B cell (primary cell): ENCODE data around the gene PLA2R1. TPM values are rescaled to one million over a fixed set of nuclear protein-coding genes. Genes with fewer than 3 reads are reported as not detected.

ENCODE experiments used
- ATAC-seq: fragments of 200-7000 bp; cut with Tn5 transposase; one replicate; pipeline ENCODE4 v1.10.0; 2021; ENCODE audit warnings: low read depth, mild to moderate bottlenecking, moderate number of reproducible peaks, moderate library complexity
- CTCF ChIA-PET: fragments of 350-600 bp; sonication (Branson Sonifier 250); formaldehyde crosslinking; loops from one replicate; lab custom pipeline; 2021; ENCODE audit warnings: antibody characterized with exemption, inconsistent platforms; lab: Charles Lee
- POLR2A ChIA-PET: fragments of 350-600 bp; sonication (Branson Sonifier 250); formaldehyde crosslinking; loops from one replicate; lab custom pipeline; 2021; ENCODE audit warnings: antibody characterized with exemption; lab: Charles Lee
- DNase-seq: peaks from one replicate; pipeline ENCODE4 v3.0.0; 2013
- H2AFZ ChIP-seq: 2 replicates; pipeline ENCODE4 v1.6.1; 2012; ENCODE audit warnings: mild to moderate bottlenecking, low read depth, low read length; ENCODE audit not compliant: insufficient read depth, poor library complexity, severe bottlenecking
- H3K27ac ChIP-seq, 2 donors: 1 replicate in 1 of 2; 2 replicates in 1 of 2; pipeline ENCODE4 v1.5.1; 2012 to 2013; ENCODE audit warnings: low read length in 2 of 2, mild to moderate bottlenecking in 2 of 2, moderate library complexity in 1 of 2
- H3K27me3 ChIP-seq, 4 experiments: fragments of 200-600 bp in 1 of 4; sonication (generic) in 1 of 4; replicated peaks in 1 of 4; 1 replicate in 2 of 4; 2 replicates in 2 of 4; pipeline versions ENCODE4 v1.6.1 to v1.7.0; 2013 to 2016; ENCODE audit warnings: low read length in 3 of 4, mild to moderate bottlenecking in 2 of 4, mixed read lengths in 1 of 4, moderate library complexity in 1 of 4; ENCODE audit not compliant: insufficient read depth in 4 of 4, control insufficient read depth in 3 of 4; ENCODE audit errors: control extremely low read depth in 1 of 4
- H3K36me3 ChIP-seq, 2 experiments: replicated peaks in 1 of 2; 1 replicate in 1 of 2; 2 replicates in 1 of 2; pipeline versions ENCODE4 v1.6.1 to v1.7.1; 2013; ENCODE audit warnings: low read length in 1 of 2; ENCODE audit not compliant: insufficient read depth in 2 of 2, control insufficient read depth in 1 of 2; ENCODE audit errors: control extremely low read depth in 1 of 2, extremely low read depth in 1 of 2
- H3K4me1 ChIP-seq, 2 donors: fragments of 200-600 bp in 1 of 2; sonication (generic) in 1 of 2; 1 replicate in 1 of 2; 2 replicates in 1 of 2; pipeline versions ENCODE4 v1.5.1 to v1.6.1; 2013 to 2017; ENCODE audit warnings: low read length in 2 of 2; ENCODE audit not compliant: control insufficient read depth in 2 of 2, insufficient read depth in 2 of 2
- H3K4me2 ChIP-seq: replicated peaks from 2 replicates; pipeline ENCODE3; 2012; ENCODE audit warnings: mild to moderate bottlenecking, low read depth, low read length; ENCODE audit not compliant: poor library complexity, severe bottlenecking
- H3K4me3 ChIP-seq, 5 experiments: fragments of 200-600 bp in 1 of 5; sonication (generic) in 1 of 5; 1 replicate in 3 of 5; 2 replicates in 2 of 5; pipeline versions ENCODE4 v1.5.1 to v1.7.0; 2011 to 2016; ENCODE audit warnings: low read length in 4 of 5, mild to moderate bottlenecking in 4 of 5, low read depth in 2 of 5, control low read depth in 1 of 5, moderate library complexity in 1 of 5; ENCODE audit not compliant: insufficient read depth in 1 of 5; ENCODE audit errors: control extremely low read depth in 1 of 5, extremely low read depth in 1 of 5
- H3K79me2 ChIP-seq: fragments of 200-600 bp; sonication (generic); one replicate; pipeline ENCODE4 v1.6.0; 2016; ENCODE audit warnings: low read length; ENCODE audit not compliant: control insufficient read depth, insufficient read depth
- H3K9ac ChIP-seq: fragments of 200-600 bp; sonication (generic); 2 replicates; pipeline ENCODE4 v1.6.1; 2017; ENCODE audit warnings: mild to moderate bottlenecking, low read length, moderate library complexity
- H3K9me3 ChIP-seq, 3 donors: one replicate each; pipeline versions ENCODE4 v1.6.1 to v1.7.1; 2013; ENCODE audit warnings: low read length in 2 of 3; ENCODE audit not compliant: control insufficient read depth in 2 of 3, insufficient read depth in 1 of 3; ENCODE audit errors: control extremely low read depth in 1 of 3
- H4K20me1 ChIP-seq: 2 replicates; pipeline ENCODE4 v1.6.0; 2012; ENCODE audit warnings: mild to moderate bottlenecking, low read length; ENCODE audit not compliant: insufficient read depth, control insufficient read depth, poor library complexity, severe bottlenecking
- H3K27ac Mint-ChIP-seq: one replicate; pipeline ENCODE4 v1.8.0; 2021; ENCODE audit warnings: mixed read lengths
- H3K27me3 Mint-ChIP-seq: one replicate; pipeline ENCODE4 v1.8.0; 2021; ENCODE audit warnings: mixed read lengths
- H3K4me1 Mint-ChIP-seq: one replicate; pipeline ENCODE4 v1.8.0; 2021; ENCODE audit warnings: mixed read lengths
- H3K4me3 Mint-ChIP-seq: one replicate; pipeline ENCODE4 v1.8.0; 2021; ENCODE audit warnings: mixed read lengths
- H3K9me3 Mint-ChIP-seq: one replicate; pipeline ENCODE4 v1.8.0; 2022; ENCODE audit warnings: mixed read lengths; ENCODE audit not compliant: insufficient read depth
- CTCF ChIP-seq: fragments of 200-600 bp; IDR thresholded peaks from one replicate; pipeline ENCODE4 v1.8.0; 2022; ENCODE audit warnings: antibody characterized with exemption, mild to moderate bottlenecking
- EZH2 ChIP-seq: IDR thresholded peaks from 2 replicates; pipeline ENCODE4 v1.6.1; 2012; ENCODE audit warnings: borderline replicate concordance, low read depth, mild to moderate bottlenecking, moderate library complexity, low read length; ENCODE audit not compliant: insufficient read depth, poor library complexity, severe bottlenecking
- WGBS: methylation state at CpG from one replicate; pipeline ENCODE4 v1.1.5; 2013; ENCODE audit warnings: missing lambda C conversion rate; ENCODE audit not compliant: insufficient coverage; 5-methylcytosine and 5-hydroxymethylcytosine counted together
- intact Hi-C: fragments of 100-400 bp; cut with micrococcal nuclease; formaldehyde crosslinking; loops from one replicate; pipeline ENCODE4 v1.10.0; 2022
- polyA plus RNA-seq: library from polyadenylated mRNA; depleted of rRNA; stranded (reverse); fragments of >200 nt; gene quantifications from 2 replicates; pipeline ENCODE4 v1.2.3, GENCODE V29; 2012
- total RNA-seq, 2 donors: library from RNA; stranded (reverse); fragments of 120-200 nt in 1 of 2; gene quantifications; 1 replicate in 1 of 2; 2 replicates in 1 of 2; pipeline versions ENCODE4 v1.2.3 to v1.2.4, GENCODE V29; 2013 to 2022

PLA2R1 gene
- total and polyA plus RNA-seq, 2 donors (not counting 1 experiment from before 2014, with no cell fraction given), result not detected

DNA sequence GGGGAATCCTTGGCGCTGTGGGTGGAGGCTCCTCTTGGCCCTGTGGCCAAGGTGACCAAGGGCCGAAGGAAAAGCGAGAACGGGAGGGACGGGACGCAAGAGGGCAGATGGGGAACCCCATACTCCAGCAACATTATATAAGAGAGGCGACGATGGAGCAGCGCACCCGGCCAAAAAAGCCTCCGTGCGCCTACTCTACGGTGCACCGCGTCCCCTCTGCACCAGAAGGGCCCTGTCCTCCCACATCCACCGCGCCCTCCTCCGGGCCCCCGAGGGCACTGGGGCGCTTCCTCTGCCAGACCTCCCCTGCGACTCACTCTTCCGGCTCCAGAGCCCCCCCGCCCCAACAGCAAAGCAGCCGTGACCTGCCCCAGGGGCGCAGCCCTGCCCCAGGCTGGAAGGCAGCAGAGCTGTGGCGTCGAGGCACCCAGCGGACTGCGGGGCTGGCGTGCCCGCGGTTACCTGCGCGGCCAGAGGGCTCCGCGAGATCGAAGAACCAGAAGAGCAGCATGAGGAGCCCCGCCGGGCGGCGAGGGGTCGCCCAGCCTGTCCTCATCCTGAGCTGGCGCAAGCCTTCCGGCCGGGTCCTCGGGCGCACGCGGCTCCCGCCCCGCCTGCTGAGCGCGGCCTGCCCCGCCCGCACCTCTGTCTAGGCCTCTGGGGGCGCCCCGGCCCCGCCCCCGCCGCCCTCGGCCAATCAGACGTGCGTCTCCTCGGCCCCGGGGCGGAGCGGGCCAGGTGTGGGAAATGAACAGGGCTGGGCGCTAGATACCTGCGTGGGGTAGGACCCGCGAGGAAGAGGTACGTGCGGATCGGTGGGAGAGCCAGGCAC is 158.1 kb downstream of the PLA2R1 start, which contains the start of gene LY75:
TSS of gene LY75 (minus strand) at position 630 of the 832 bp plus-strand sequence.
- H3K27ac ChIP-seq, result peak within 1 kb of the TSS; percentile 85 to 87
- no peaks in the 10 kb centered on the region for H4K20me1 ChIP-seq
- peak within 1 kb of the TSS; percentile 97 for H3K4me2 ChIP-seq
- peak within 1 kb of the TSS; percentile 99 for H3K27ac Mint-ChIP-seq
- H3K9me3 ChIP-seq, result no peaks in the 10 kb centered on the region
- H3K9me3 Mint-ChIP-seq, result no peaks in the 10 kb centered on the region
- ChIA-PET CTCF (interaction anchor here (1.1 to 1.7 kb wide), 3 partner anchors 9 to 18 kb away, joined by 3 to 6 read pairs (median 3); no protein-coding TSS in a partner anchor), POLR2A (interaction anchor here (0.8 to 1.2 kb wide), 3 partner anchors 9 to 192 kb away, joined by 3 to 5 read pairs (median 4); partner anchors contain the start of gene MARCHF7)
- TF ChIP-seq CTCF, result no peak
- no peak for TF ChIP-seq EZH2
- H3K4me1 Mint-ChIP-seq, result peaks cover 41% of the 10 kb centered on the region
- intact Hi-C loops, result loop anchor here (1.0 to 10.0 kb wide), 5 partner anchors 14 to 1447 kb away; partner anchors contain the start of genes CCDC148, MARCHF7, PKP4 and WDSUB1
- H3K79me2 ChIP-seq, result peaks cover 48% of the 10 kb centered on the region
- no peaks in the 10 kb centered on the region for H3K27me3 ChIP-seq
- H3K4me1 ChIP-seq, result peaks cover 7 to 26% of the 10 kb centered on the region in 2 donors
- H3K4me3 ChIP-seq, result peak within 1 kb of the TSS; percentile 69 to 96 (median 79)
- DNase-seq (peak; percentile 90), ATAC-seq (peak; percentile 85)
- peak within 1 kb of the TSS; percentile 100 for H3K4me3 Mint-ChIP-seq
- no peaks in the 10 kb centered on the region for H3K27me3 Mint-ChIP-seq
- peaks cover 0 to 10% of the 10 kb centered on the region in 2 experiments for H3K36me3 ChIP-seq
- peak within 1 kb of the TSS; percentile 90 for H3K9ac ChIP-seq
- peak within 1 kb of the TSS; percentile 96 for H2AFZ ChIP-seq
- under 1% methylated on average over 74 of the region's 74 CpGs for WGBS
